HEK293 (cell line): Measurements from ENCODE around the gene SH3BGR.

Source experiments
- CTCF ChIA-PET: fragments of 350-600 bp; formaldehyde crosslinking; extraction: SDS; loops from one replicate; lab custom pipeline; 2021; ENCODE audit warnings: antibody characterized with exemption; lab: Yijun Ruan, JAX
- POLR2A ChIA-PET: fragments of 300-600 bp; formaldehyde crosslinking; extraction: SDS; loops from one replicate; lab custom pipeline; 2020; ENCODE audit warnings: antibody characterized with exemption, inconsistent platforms; lab: Yijun Ruan, JAX
- H3K27ac ChIP-seq: fragments of 200-500 bp; sonication (Bioruptor generic); 2 replicates; pipeline ENCODE4 v1.5.1; 2014; ENCODE audit warnings: low read depth, low read length, control low read depth, inconsistent platforms; ENCODE audit errors: extremely low read depth
- H3K36me3 ChIP-seq, 2 experiments: fragments of 200-500 bp in 1 of 2; sonication (Bioruptor generic) in 1 of 2; 1 replicate in 1 of 2; 2 replicates in 1 of 2; pipeline ENCODE4 v1.5.1; 2014 to 2017; ENCODE audit warnings: inconsistent platforms in 2 of 2, low read length in 2 of 2; ENCODE audit not compliant: control insufficient read depth in 2 of 2, insufficient read depth in 1 of 2
- H3K4me1 ChIP-seq: fragments of 200-500 bp; sonication (Bioruptor generic); 2 replicates; pipeline ENCODE4 v1.5.1; 2014; ENCODE audit warnings: mild to moderate bottlenecking, low read length, inconsistent platforms; ENCODE audit not compliant: control insufficient read depth, insufficient read depth
- H3K4me3 ChIP-seq: 2 replicates; pipeline ENCODE4 v1.5.1; 2011; ENCODE audit warnings: low read depth, mild to moderate bottlenecking, control low read depth, low read length, moderate library complexity
- H3K9me3 ChIP-seq: fragments of 200-500 bp; sonication (Bioruptor generic); 2 replicates; pipeline ENCODE4 v1.5.1; 2014; ENCODE audit warnings: low read depth, low read length, inconsistent platforms; ENCODE audit not compliant: control insufficient read depth, insufficient read depth
- EGR2 ChIP-seq: fragments of 450-650 bp; formaldehyde crosslinking; IDR thresholded peaks from 2 replicates; pipeline ENCODE4 v1.5.1; 2016; ENCODE audit warnings: low read depth, missing biosample characterization, missing genetic modification characterization
- ELK4 ChIP-seq: IDR thresholded peaks from 2 replicates; pipeline ENCODE4 v1.6.1; 2011; ENCODE audit warnings: mild to moderate bottlenecking, low read depth, low read length, borderline replicate concordance
- GFI1B ChIP-seq: fragments of 450-650 bp; formaldehyde crosslinking; IDR thresholded peaks from 2 replicates; pipeline ENCODE4 v1.5.1; 2016; ENCODE audit warnings: missing biosample characterization, missing genetic modification characterization
- GLI4 ChIP-seq: fragments of 450-650 bp; formaldehyde crosslinking; IDR thresholded peaks from 2 replicates; pipeline ENCODE4 v1.5.1; 2016; ENCODE audit warnings: missing biosample characterization, missing genetic modification characterization
- KLF1 ChIP-seq: fragments of 450-650 bp; formaldehyde crosslinking; IDR thresholded peaks from 2 replicates; pipeline ENCODE4 v1.5.1; 2016; ENCODE audit warnings: missing biosample characterization, missing genetic modification characterization
- KLF16 ChIP-seq: fragments of 450-650 bp; formaldehyde crosslinking; IDR thresholded peaks from 2 replicates; pipeline ENCODE4 v1.5.1; 2017; ENCODE audit warnings: missing biosample characterization, missing genetic modification characterization
- PRDM10 ChIP-seq: fragments of 450-650 bp; formaldehyde crosslinking; IDR thresholded peaks from 2 replicates; pipeline ENCODE4 v1.5.1; 2016; ENCODE audit warnings: missing biosample characterization, missing genetic modification characterization
- PRDM4 ChIP-seq: fragments of 450-650 bp; formaldehyde crosslinking; IDR thresholded peaks from 2 replicates; pipeline ENCODE4 v1.5.1; 2017; ENCODE audit warnings: missing biosample characterization, missing genetic modification characterization
- SCRT2 ChIP-seq: fragments of 450-650 bp; formaldehyde crosslinking; IDR thresholded peaks from 2 replicates; pipeline ENCODE4 v1.5.1; 2016; ENCODE audit warnings: missing biosample characterization, missing genetic modification characterization
- SP7 ChIP-seq: fragments of 450-650 bp; formaldehyde crosslinking; IDR thresholded peaks from 2 replicates; pipeline ENCODE4 v1.5.1; 2016; ENCODE audit warnings: missing biosample characterization, missing genetic modification characterization
- ZBTB17 ChIP-seq: fragments of 450-650 bp; formaldehyde crosslinking; IDR thresholded peaks from 2 replicates; pipeline ENCODE4 v1.5.1; 2016; ENCODE audit warnings: missing biosample characterization, missing genetic modification characterization
- ZEB2 ChIP-seq: fragments of 450-650 bp; formaldehyde crosslinking; IDR thresholded peaks from 2 replicates; pipeline ENCODE4 v1.5.1; 2016; ENCODE audit warnings: missing biosample characterization, missing genetic modification characterization
- ZNF184 ChIP-seq: fragments of 450-650 bp; IDR thresholded peaks from 2 replicates; pipeline ENCODE4 v1.5.1; 2018; ENCODE audit warnings: missing biosample characterization, mild to moderate bottlenecking, missing genetic modification characterization
- ZNF24 ChIP-seq: fragments of 450-650 bp; formaldehyde crosslinking; IDR thresholded peaks from 2 replicates; pipeline ENCODE4 v1.5.1; 2016; ENCODE audit warnings: missing biosample characterization, missing genetic modification characterization
- ZNF324 ChIP-seq: fragments of 450-650 bp; formaldehyde crosslinking; IDR thresholded peaks from 2 replicates; pipeline ENCODE4 v1.5.1; 2016; ENCODE audit warnings: missing biosample characterization, missing genetic modification characterization
- ZNF366 ChIP-seq: fragments of 450-650 bp; formaldehyde crosslinking; conservative IDR thresholded peaks from 2 replicates; pipeline ENCODE4 v1.5.1; 2016; ENCODE audit warnings: missing biosample characterization, missing genetic modification characterization
- ZNF394 ChIP-seq: fragments of 450-650 bp; formaldehyde crosslinking; IDR thresholded peaks from 2 replicates; pipeline ENCODE4 v1.5.1; 2016; ENCODE audit warnings: missing biosample characterization, missing genetic modification characterization, mild to moderate bottlenecking, moderate library complexity, borderline replicate concordance
- ZNF518A ChIP-seq: fragments of 450-650 bp; formaldehyde crosslinking; conservative IDR thresholded peaks from 2 replicates; pipeline ENCODE4 v1.5.1; 2016; ENCODE audit warnings: low read depth, missing biosample characterization, missing genetic modification characterization
- ZNF629 ChIP-seq: fragments of 450-650 bp; formaldehyde crosslinking; IDR thresholded peaks from 2 replicates; pipeline ENCODE4 v1.5.1; 2017; ENCODE audit warnings: missing biosample characterization, missing genetic modification characterization
- ZNF639 ChIP-seq: fragments of 450-650 bp; formaldehyde crosslinking; IDR thresholded peaks from 2 replicates; pipeline ENCODE4 v1.5.1; 2016; ENCODE audit warnings: missing biosample characterization, missing genetic modification characterization
- ZNF660 ChIP-seq: fragments of 450-650 bp; IDR thresholded peaks from 2 replicates; pipeline ENCODE4 v1.5.1; 2018; ENCODE audit warnings: missing biosample characterization, mild to moderate bottlenecking, missing genetic modification characterization
- ZNF677 ChIP-seq: fragments of 450-650 bp; IDR thresholded peaks from 2 replicates; pipeline ENCODE4 v1.5.0; 2018; ENCODE audit warnings: missing biosample characterization, mild to moderate bottlenecking, missing genetic modification characterization, moderate library complexity

Gene SH3BGR

GRCh38 chr21:39452207-39452969 is 618 bp downstream of the SH3BGR start:
- Histone ChIP-seq H3K36me3 (no peaks in the 10 kb centered on the region), H3K4me3 (no peak overlapping the region), H3K9me3 (no peaks in the 10 kb centered on the region), H3K27ac (peak overlapping the region; percentile 32; the same call in 1 of the 2 replicates), H3K4me1 (peaks cover 15% of the 10 kb centered on the region)
- ChIA-PET CTCF (interaction anchor here (0.6 to 2.9 kb wide), 3 partner anchors 9 to 107 kb away, joined by 3 to 11 read pairs (median 3); no protein-coding TSS in a partner anchor), POLR2A (no interaction called here)
- TF ChIP-seq EGR2 (tag by site-specific recombination) (no peak), ELK4 (no peak), ZNF394 (tag by site-specific recombination) (peak; percentile 38; the same call in 1 of the 2 replicates), ZNF660 (tag by site-specific recombination) (peak; percentile 75), ZBTB17 (tag by site-specific recombination) (peak; percentile 67), ZNF518A (tag by site-specific recombination) (peak; percentile 30), ZNF24 (tag by site-specific recombination) (peak; percentile 81), ZNF184 (tag by site-specific recombination) (peak; percentile 81), KLF1 (tag by site-specific recombination) (no peak), SP7 (peak; percentile 51; the same call in 1 of the 2 replicates), PRDM4 (tag by site-specific recombination) (peak; percentile 55; the same call in 1 of the 2 replicates), ZNF629 (peak; percentile 94), PRDM10 (peak; percentile 35; the same call in 1 of the 2 replicates), ZNF366 (tag by site-specific recombination) (peak; percentile 85), ZNF677 (0 out of 2 replicates have a peak, but pooled peaks have one; percentile 5), GFI1B (tag by site-specific recombination) (no peak), KLF16 (tag by site-specific recombination) (0 out of 2 replicates have a peak, but pooled peaks have one; percentile 16), SCRT2 (tag by site-specific recombination) (0 out of 2 replicates have a peak, but pooled peaks have one; percentile 18), ZNF639 (tag by site-specific recombination) (peak; percentile 79), GLI4 (tag by site-specific recombination) (no peak), ZEB2 (tag by site-specific recombination) (peak; percentile 96), ZNF324 (tag by site-specific recombination) (peak; percentile 81)
